Aorta (tissue), 5 donors: ENCODE data around the gene TRPM3. TPM values are rescaled to one million over a fixed set of nuclear protein-coding genes. Genes with fewer than 3 reads are reported as not detected.
A peak's percentile ranks its signal among the peaks of the same experiment; 100 is the strongest.

Source experiments
- ATAC-seq: fragments of 200-7000 bp; cut with Tn5 transposase; one replicate; pipeline ENCODE4 v1.9.1; 2022; ENCODE audit warnings: moderate library complexity; ENCODE audit not compliant: low FRiP score
- DNase-seq, 2 donors: peaks; one replicate each; pipeline ENCODE4 v3.0.0-alpha.2; 2020
- H3K27ac ChIP-seq, 2 donors: one replicate each; pipeline ENCODE4 v1.5.1; 2013; ENCODE audit warnings: low read length in 2 of 2, mild to moderate bottlenecking in 2 of 2, moderate library complexity in 2 of 2, control low read depth in 1 of 2, inconsistent platforms in 1 of 2, low read depth in 1 of 2
- H3K27me3 ChIP-seq, 2 donors: one replicate each; pipeline ENCODE4 v1.6.1; 2013; ENCODE audit warnings: control low read depth in 1 of 2, low read length in 1 of 2, mild to moderate bottlenecking in 1 of 2, moderate library complexity in 1 of 2; ENCODE audit not compliant: insufficient read depth in 2 of 2, control insufficient read depth in 1 of 2
- H3K36me3 ChIP-seq, 2 donors: one replicate each; pipeline ENCODE4 v1.6.1; 2013; ENCODE audit warnings: control low read depth in 1 of 2, low read length in 1 of 2, mild to moderate bottlenecking in 1 of 2; ENCODE audit not compliant: insufficient read depth in 2 of 2, control insufficient read depth in 1 of 2
- H3K4me1 ChIP-seq, 2 donors: one replicate each; pipeline ENCODE4 v1.6.1; 2013; ENCODE audit warnings: low read length in 2 of 2, control low read depth in 1 of 2, mild to moderate bottlenecking in 1 of 2, moderate library complexity in 1 of 2; ENCODE audit not compliant: insufficient read depth in 2 of 2, control insufficient read depth in 1 of 2
- H3K4me3 ChIP-seq, 2 donors: one replicate each; pipeline ENCODE4 v1.5.1; 2013; ENCODE audit warnings: low read length in 2 of 2, control low read depth in 1 of 2, mild to moderate bottlenecking in 1 of 2
- H3K9me3 ChIP-seq: one replicate; pipeline ENCODE4 v1.6.1; 2013; ENCODE audit warnings: mild to moderate bottlenecking, low read length; ENCODE audit not compliant: control insufficient read depth
- WGBS, 2 donors: extraction: QIAGEN DNeasy Blood & Tissue Kit; methylation state at CpG; one replicate each; pipeline ENCODE4 v1.1.7; 2013; 5-methylcytosine and 5-hydroxymethylcytosine counted together
- intact Hi-C, 2 donors: fragments of 100-400 bp; cut with DNase I; formaldehyde crosslinking; loops; one replicate each; pipeline versions ENCODE4 v1.14.2 to v1.15.0; 2022
- polyA plus RNA-seq, 2 donors: library from polyadenylated mRNA; stranded (reverse); fragments of 200-250 nt; gene quantifications; one replicate each; pipeline ENCODE4 v1.2.3, GENCODE V29; 2013
- total RNA-seq, 2 donors: library from RNA; stranded (reverse); fragmentation: NEBNext Ultra II Directional; extraction: Animal tissue kit (Norgen Biotek cat#: 25700); gene quantifications; one replicate each; pipeline ENCODE4 v1.2.1, GENCODE V29; 2021
- donor health status: healthy with polysubstance abuse.
- donor health status: Bipolar disorder and iron deficiency.
- donor health status: DM: no; HTN: no; CAD: no.
- donor health status: DM: no; HTN: no; CAD: no.
- donor health status: DM: yes; HTN: yes; CAD: no.

Gene TRPM3
- total and polyA plus RNA-seq, 4 donors: 0.13 to 5.7 (median 1.7) TPM

- H3K27ac ChIP-seq: no peak overlapping the region
- ATAC-seq (no peak), DNase-seq (no peak)
- no peaks in the 10 kb centered on the region for H3K36me3 ChIP-seq
- peaks cover 7% of the 10 kb centered on the region in 2 donors for H3K4me1 ChIP-seq
- H3K27me3 ChIP-seq: no peaks in the 10 kb centered on the region
- no peak overlapping the region for H3K4me3 ChIP-seq
- WGBS, 2 donors: 76 to 79% methylated on average over 2 of the region's 2 CpGs
- intact Hi-C loops: loop anchor here in 1 of 2 donors (10.0 kb wide), 1 partner anchor 60 kb away; no protein-coding TSS in a partner anchor
- no peaks in the 10 kb centered on the region for H3K9me3 ChIP-seq
Measured at GRCh38 chr9:70594386-70594944, 527.0 kb downstream of the TRPM3 start.

- Histone ChIP-seq H3K9me3 (no peaks in the 10 kb centered on the region), H3K36me3 (no peaks in the 10 kb centered on the region), H3K4me1 (peaks cover 9 to 13% of the 10 kb centered on the region in 2 donors), H3K27ac (no peak overlapping the region), H3K27me3 (no peaks in the 10 kb centered on the region), H3K4me3 (no peak overlapping the region)
- DNase-seq: no peak
- intact Hi-C loops: loop anchor here in 1 of 2 donors (10.0 kb wide), 1 partner anchor 58 kb away; no protein-coding TSS in a partner anchor
- no peak for ATAC-seq
Measured at GRCh38 chr9:70593241-70593640, 528.2 kb downstream of the TRPM3 start.

GRCh38 chr9:70590315-70590677 lies 531.1 kb downstream of the TRPM3 start:
- intact Hi-C loops: loop anchor here in 1 of 2 donors (10.0 kb wide), 1 partner anchor 55 kb away; no protein-coding TSS in a partner anchor
- Histone ChIP-seq H3K4me3 (no peak overlapping the region), H3K36me3 (no peaks in the 10 kb centered on the region), H3K27me3 (no peaks in the 10 kb centered on the region), H3K4me1 (peaks cover 14 to 15% of the 10 kb centered on the region in 2 donors), H3K27ac (peak overlapping the region; percentile 83 to 93), H3K9me3 (no peaks in the 10 kb centered on the region)
- no peak for DNase-seq
- ATAC-seq: no peak
- 11 to 14% methylated on average over 3 of the region's 3 CpGs for WGBS, 2 donors

GRCh38 chr9:70589571-70590314 lies 531.7 kb downstream of the TRPM3 start:
- 4% methylated on average over 7 of the region's 7 CpGs for WGBS, 2 donors
- intact Hi-C loops: loop anchor here (2.0 to 10.0 kb wide), 4 partner anchors 55 to 177 kb away; partner anchors contain the start of gene KLF9 (in 1 of the 2)
- DNase-seq (peak in 1 of 2 donors; percentile 61), ATAC-seq (peak; percentile 78)
- H3K36me3 ChIP-seq: no peaks in the 10 kb centered on the region
- peaks cover 14 to 17% of the 10 kb centered on the region in 2 donors for H3K4me1 ChIP-seq
- no peaks in the 10 kb centered on the region for H3K9me3 ChIP-seq
- no peaks in the 10 kb centered on the region for H3K27me3 ChIP-seq
- H3K27ac ChIP-seq: peak overlapping the region; percentile 83 to 94
- H3K4me3 ChIP-seq: no peak overlapping the region

- Histone ChIP-seq H3K27ac (peak overlapping the region; percentile 94 to 96), H3K9me3 (no peaks in the 10 kb centered on the region), H3K27me3 (no peaks in the 10 kb centered on the region), H3K36me3 (no peaks in the 10 kb centered on the region), H3K4me3 (no peak overlapping the region), H3K4me1 (peaks cover 14 to 17% of the 10 kb centered on the region in 2 donors)
- intact Hi-C loops: loop anchor here (2.0 to 5.0 kb wide), 3 partner anchors 86 to 177 kb away; partner anchors contain the start of gene KLF9 (in 1 of the 2)
- no peak for DNase-seq
- ATAC-seq: no peak
- 74 to 78% methylated on average over 4 of the region's 4 CpGs for WGBS, 2 donors
Measured at GRCh38 chr9:70588999-70589398, 532.4 kb downstream of the TRPM3 start.

GRCh38 chr9:70588381-70588780 lies 533.0 kb downstream of the TRPM3 start:
- Histone ChIP-seq H3K4me3 (no peak overlapping the region), H3K36me3 (no peaks in the 10 kb centered on the region), H3K4me1 (peaks cover 14 to 17% of the 10 kb centered on the region in 2 donors), H3K27ac (peak overlapping the region; percentile 94 to 96), H3K27me3 (no peaks in the 10 kb centered on the region), H3K9me3 (no peaks in the 10 kb centered on the region)
- intact Hi-C loops: loop anchor here (2.0 to 5.0 kb wide), 3 partner anchors 86 to 176 kb away; partner anchors contain the start of gene KLF9 (in 1 of the 2)
- DNase-seq (no peak), ATAC-seq (no peak)
- WGBS, 2 donors: 85 to 87% methylated on average over 11 of the region's 11 CpGs

- H3K27me3 ChIP-seq: no peaks in the 10 kb centered on the region
- no peaks in the 10 kb centered on the region for H3K36me3 ChIP-seq
- no peak overlapping the region for H3K4me3 ChIP-seq
- no peak for DNase-seq
- intact Hi-C loops: loop anchor here in 1 of 2 donors (5.0 kb wide), 1 partner anchor 175 kb away; the partner anchor contains the start of gene KLF9
- H3K9me3 ChIP-seq: no peaks in the 10 kb centered on the region
- peak overlapping the region; percentile 94 to 100 for H3K27ac ChIP-seq
- H3K4me1 ChIP-seq: peaks cover 14 to 17% of the 10 kb centered on the region in 2 donors
- 2 to 6% methylated on average over 3 of the region's 3 CpGs for WGBS, 2 donors
- ATAC-seq: peak; percentile 81
Measured at GRCh38 chr9:70587201-70587600, 534.2 kb downstream of the TRPM3 start.

GRCh38 chr9:70586476-70586875 lies 534.9 kb downstream of the TRPM3 start:
- DNase-seq (no peak), ATAC-seq (no peak)
- H3K9me3 ChIP-seq: no peaks in the 10 kb centered on the region
- no peaks in the 10 kb centered on the region for H3K27me3 ChIP-seq
- H3K36me3 ChIP-seq: no peaks in the 10 kb centered on the region
- H3K4me1 ChIP-seq: peaks cover 14 to 17% of the 10 kb centered on the region in 2 donors
- no peak overlapping the region for H3K4me3 ChIP-seq
- WGBS, 2 donors: 9 to 12% methylated on average over 4 of the region's 4 CpGs
- intact Hi-C loops: loop anchor here in 1 of 2 donors (5.0 kb wide), 1 partner anchor 174 kb away; the partner anchor contains the start of gene KLF9
- H3K27ac ChIP-seq: peak overlapping the region; percentile 93 to 99
